Suppressor macrophage treated with lipopolysaccharide for 4 hours (primary cell): ENCODE data around the gene OPRL1.

Experiments
- DNase-seq: peaks from one replicate; pipeline ENCODE4 v3.0.0-alpha.2; 2020

The OPRL1 gene

DNA sequence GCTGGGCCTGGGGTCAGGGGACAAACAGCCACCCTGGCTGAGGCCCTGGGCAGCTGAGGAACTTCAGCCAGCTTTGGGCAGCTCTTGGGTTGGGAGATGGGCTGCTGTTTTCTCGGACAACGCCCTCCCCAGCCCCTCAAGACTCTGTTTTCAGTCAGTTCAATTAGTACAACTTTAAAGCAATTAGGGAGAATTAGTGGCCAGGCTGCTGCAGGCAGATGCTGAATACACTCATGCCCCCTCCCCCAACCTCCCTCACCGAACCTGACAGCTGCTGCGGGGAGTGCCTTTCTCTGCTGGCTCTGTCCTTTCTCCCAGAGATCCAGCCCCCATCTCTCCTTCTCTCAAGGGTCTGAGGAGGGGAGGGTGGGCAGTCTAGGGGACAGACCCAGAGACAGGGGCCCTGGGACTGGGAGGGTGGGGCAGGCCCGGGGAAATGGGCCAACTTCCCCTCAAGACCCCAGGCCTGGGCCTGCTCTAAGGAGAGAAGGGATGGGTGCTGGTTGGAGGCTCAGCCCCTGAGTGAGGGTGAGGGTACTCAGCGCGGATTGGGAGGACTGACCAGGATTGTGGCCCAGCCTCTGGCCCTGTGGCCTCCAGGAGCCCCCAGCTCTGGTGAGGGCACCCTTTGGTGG is 66.5 kb downstream of the OPRL1 start:
- no peak for DNase-seq

DNA sequence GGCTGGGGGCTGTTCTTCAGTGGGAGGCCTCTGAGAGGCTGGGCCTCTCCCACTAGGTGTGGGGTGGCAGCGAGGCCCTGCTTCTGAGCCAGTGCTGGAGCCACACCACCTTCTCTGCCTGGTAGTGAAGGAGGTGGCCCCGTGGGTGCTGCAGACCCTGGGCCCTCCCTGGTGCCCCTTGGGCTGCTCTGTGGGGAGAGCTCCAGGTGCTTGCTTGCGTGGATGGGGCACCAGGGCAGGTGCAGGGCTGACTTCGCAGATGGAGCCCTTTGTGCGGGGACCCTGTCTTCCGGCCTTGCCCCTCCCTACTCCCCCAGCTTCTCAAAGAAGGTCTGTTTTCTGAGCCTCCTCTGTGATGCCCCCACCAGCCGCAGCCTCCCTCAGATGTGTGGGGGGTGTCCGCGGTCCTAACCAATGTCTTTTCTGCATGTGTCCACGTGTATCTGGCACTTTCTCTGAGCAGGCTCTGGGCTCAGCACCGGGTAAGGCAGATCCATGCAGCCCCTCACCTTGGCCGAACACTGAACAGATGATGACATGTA is 67.1 kb downstream of the OPRL1 start:
- no peak for DNase-seq

DNA sequence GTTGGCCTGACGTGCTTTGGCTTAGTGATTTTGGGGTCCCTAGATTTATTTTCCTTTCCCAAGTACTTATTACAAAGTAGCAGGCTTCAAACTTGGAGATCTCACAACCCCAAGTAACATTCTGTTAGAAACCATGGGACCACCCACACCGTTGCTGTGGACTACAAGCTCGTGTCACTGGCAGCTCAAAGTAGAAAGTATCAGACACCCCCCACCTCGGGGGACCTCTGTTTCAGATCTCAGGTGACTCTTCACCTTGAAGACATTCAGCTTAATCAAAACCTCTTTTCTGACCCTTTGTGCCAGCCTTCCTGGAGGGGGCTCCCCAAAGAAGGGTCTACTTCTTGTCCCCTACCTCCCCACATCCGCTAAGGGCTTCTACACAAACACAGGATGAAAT is 68.7 kb downstream of the OPRL1 start:
- DNase-seq, result no peak

DNA sequence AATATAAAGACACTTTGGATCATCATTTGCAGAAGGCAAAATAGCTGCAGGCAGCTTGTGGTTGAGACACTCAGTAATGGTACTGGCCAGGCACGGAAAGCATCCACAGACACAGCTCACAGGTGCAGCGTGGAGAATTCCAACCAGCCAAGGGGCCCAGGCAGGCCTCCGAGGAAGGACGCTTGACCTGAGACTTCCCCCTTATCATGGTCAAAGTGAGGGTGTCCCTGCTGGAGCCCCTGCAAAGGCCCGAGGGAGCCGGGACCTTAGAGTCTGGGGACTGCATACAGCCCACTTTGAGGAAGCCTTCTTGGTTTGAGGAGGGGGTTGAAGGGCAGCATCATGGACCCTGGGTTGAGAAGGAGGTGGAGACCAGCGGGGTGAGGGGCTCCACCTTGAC is 69.3 kb downstream of the OPRL1 start:
- no peak for DNase-seq

DNA sequence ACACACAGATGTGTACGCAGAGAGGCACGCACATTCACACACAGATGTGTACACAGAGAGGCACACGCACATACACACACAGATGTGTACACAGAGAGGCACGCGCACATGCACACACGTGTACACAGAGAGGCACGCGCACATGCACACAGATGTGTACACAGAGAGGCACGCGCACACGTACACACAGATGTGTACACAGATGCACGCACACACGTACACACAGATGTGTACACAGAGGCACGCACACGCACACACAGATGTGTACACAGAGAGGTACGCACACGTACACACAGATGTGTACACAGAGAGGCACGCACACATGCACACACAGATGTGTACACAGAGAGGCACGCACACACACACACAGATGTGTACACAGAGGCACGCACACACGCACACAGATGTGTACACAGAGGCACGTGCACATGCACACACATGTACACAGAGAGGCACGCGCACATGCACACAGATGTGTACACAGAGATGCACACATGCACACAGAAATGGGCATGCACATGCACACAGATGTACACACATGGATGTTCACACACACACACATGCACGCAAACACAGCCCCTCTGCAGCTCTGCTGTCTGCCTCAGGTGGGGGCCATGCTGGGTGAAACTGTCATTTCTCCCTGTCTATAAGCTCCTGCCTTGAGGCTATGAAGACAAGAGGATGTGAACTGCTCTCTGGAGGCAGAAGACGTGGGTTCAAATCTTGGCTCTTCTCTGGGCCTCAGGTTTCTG is 70.1 kb downstream of the OPRL1 start:
- no peak for DNase-seq
